ENCODE data around the gene LPP. TPM values are rescaled to one million over a fixed set of nuclear protein-coding genes. Genes with fewer than 3 reads are reported as not detected.

LPP gene
- total RNA-seq, 3 donors from 2014 or later: 262 to 816 (median 325) TPM

GRCh38 chr3:188254520-188255070 is 100.6 kb downstream of the LPP start:
- peaks cover 44% of the 10 kb centered on the region for H3K4me1 ChIP-seq (ENCODE audit: low read depth)
- H3K9me3 ChIP-seq: no peaks in the 10 kb centered on the region

GRCh38 chr3:188255190-188255589 is 101.2 kb downstream of the LPP start:
- no peak for TF ChIP-seq CTCF (IDR thresholded peaks at IDR 0.05)
- intact Hi-C loops (cut with DNase I, micrococcal nuclease): no loop called here
- no peak for DNase-seq

More at GRCh38 chr3:188254520-188255070, 100.6 kb downstream of the LPP start:
- DNase-seq (no peak), ATAC-seq (no peak)
- no peak for TF ChIP-seq CTCF (IDR thresholded peaks at IDR 0.05)
- Histone ChIP-seq H3K36me3 (ENCODE audit: low read depth) (no peaks in the 10 kb centered on the region), H3K4me3 (no peak overlapping the region)
- intact Hi-C loops (cut with DNase I, micrococcal nuclease): no loop called here

GRCh38 chr3:188256758-188257157 is 102.8 kb downstream of the LPP start:
- intact Hi-C loops (cut with DNase I, micrococcal nuclease): no loop called here
- no peak for DNase-seq

More at GRCh38 chr3:188255190-188255589, 101.2 kb downstream of the LPP start:
- Histone ChIP-seq H3K36me3 (ENCODE audit: low read depth) (no peaks in the 10 kb centered on the region), H3K4me1 (ENCODE audit: low read depth) (peaks cover 40% of the 10 kb centered on the region), H3K4me3 (no peak overlapping the region), H3K9me3 (no peaks in the 10 kb centered on the region)
- ATAC-seq: no peak

GRCh38 chr3:188257384-188258026 is 103.5 kb downstream of the LPP start:
- Histone ChIP-seq H3K36me3 (ENCODE audit: low read depth) (no peaks in the 10 kb centered on the region), H3K9me3 (no peaks in the 10 kb centered on the region), H3K4me3 (no peak overlapping the region), H3K4me1 (ENCODE audit: low read depth) (peaks cover 38% of the 10 kb centered on the region)
- ATAC-seq (peak; percentile 61), DNase-seq (no peak)
- intact Hi-C loops (cut with DNase I, micrococcal nuclease): no loop called here
- TF ChIP-seq CTCF (IDR thresholded peaks at IDR 0.05): no peak

More at GRCh38 chr3:188256758-188257157, 102.8 kb downstream of the LPP start:
- Histone ChIP-seq H3K4me3 (no peak overlapping the region), H3K36me3 (ENCODE audit: low read depth) (no peaks in the 10 kb centered on the region), H3K9me3 (no peaks in the 10 kb centered on the region), H3K4me1 (ENCODE audit: low read depth) (peaks cover 39% of the 10 kb centered on the region)
- TF ChIP-seq CTCF (IDR thresholded peaks at IDR 0.05): no peak
- no peak for ATAC-seq

- intact Hi-C loops (cut with DNase I, micrococcal nuclease): no loop called here
Measured at GRCh38 chr3:188259191-188259590, 105.2 kb downstream of the LPP start.

More at GRCh38 chr3:188259191-188259590, 105.2 kb downstream of the LPP start:
- Histone ChIP-seq H3K4me3 (no peak overlapping the region), H3K4me1 (ENCODE audit: low read depth) (peaks cover 35% of the 10 kb centered on the region), H3K36me3 (ENCODE audit: low read depth) (no peaks in the 10 kb centered on the region), H3K9me3 (no peaks in the 10 kb centered on the region)
- DNase-seq (peak in 1 of 3 donors; percentile 69), ATAC-seq (peak; percentile 31)
- TF ChIP-seq CTCF (IDR thresholded peaks at IDR 0.05): no peak
